Endothelial cell of umbilical vein (primary cell): ENCODE measurements around the gene IP6K1. TPM values are rescaled to one million over a fixed set of nuclear protein-coding genes. Genes with fewer than 3 reads are reported as not detected.

Source experiments
- BruUV-seq: library from RNA; stranded (reverse); fragments of 400-500 nt; replicated peaks from 2 replicates; lab custom pipeline; 2021; lab: Mats Ljungman, UMichigan
- CTCF ChIA-PET: fragments of 300-600, 350-600 bp; sonication (Branson Sonifier 250); formaldehyde crosslinking; loops from one replicate; lab custom pipeline; 2021; ENCODE audit warnings: antibody characterized with exemption, inconsistent platforms; lab: Charles Lee
- POLR2A ChIA-PET: fragments of 300-600, 350-600 bp; sonication (Branson Sonifier 250); formaldehyde crosslinking; loops from one replicate; lab custom pipeline; 2021; ENCODE audit warnings: antibody characterized with exemption, inconsistent platforms; lab: Charles Lee
- DNase-seq: peaks from one replicate; pipeline ENCODE4 v3.0.0-alpha.2; 2011; ENCODE audit warnings: low read depth, low spot score
- FAIRE-seq: peaks from 2 replicates; lab custom pipeline; 2011; peaks lifted over from hg19 to GRCh38; lab: Jason Lieb, UNC
- H2AFZ ChIP-seq: 2 replicates; pipeline ENCODE4 v1.6.0; 2012; ENCODE audit warnings: low read depth, low read length, control low read depth, inconsistent platforms
- H3K27ac ChIP-seq: 2 replicates; pipeline ENCODE4 v1.5.1; 2011; ENCODE audit warnings: low read depth, mild to moderate bottlenecking, control low read depth, low read length, moderate library complexity; ENCODE audit not compliant: insufficient read depth
- H3K27me3 ChIP-seq, 2 experiments: 2 replicates each; pipeline versions ENCODE4 v1.6.0 to v1.6.1; 2011; ENCODE audit warnings: low read length in 2 of 2, mixed read lengths in 1 of 2; ENCODE audit not compliant: control insufficient read depth in 2 of 2, insufficient read depth in 2 of 2
- H3K36me3 ChIP-seq, 2 experiments: 2 replicates in 1 of 2; 3 replicates in 1 of 2; pipeline ENCODE4 v1.5.1; 2011; ENCODE audit warnings: low read length in 2 of 2, mild to moderate bottlenecking in 1 of 2, moderate library complexity in 1 of 2; ENCODE audit not compliant: control insufficient read depth in 2 of 2, insufficient read depth in 2 of 2; ENCODE audit errors: extremely low read depth in 1 of 2
- H3K4me1 ChIP-seq: 3 replicates; pipeline ENCODE4 v1.5.1; 2011; ENCODE audit warnings: mild to moderate bottlenecking, low read length; ENCODE audit not compliant: control insufficient read depth, insufficient read depth; ENCODE audit errors: extremely low read depth
- H3K4me2 ChIP-seq: 2 replicates; pipeline ENCODE4 v1.6.1; 2011; ENCODE audit warnings: low read length, control low read depth, mixed read lengths; ENCODE audit not compliant: insufficient read depth
- H3K4me3 ChIP-seq, 3 experiments: fragments of 200-600 bp in 1 of 3; sonication (generic), shearing (Covaris generic) in 1 of 3; replicated peaks in 1 of 3; 2 replicates each; pipeline ENCODE4 v1.5.1; 2011 to 2016; ENCODE audit warnings: control low read depth in 3 of 3, low read length in 3 of 3, mild to moderate bottlenecking in 2 of 3, inconsistent platforms in 1 of 3, low read depth in 1 of 3, moderate library complexity in 1 of 3; ENCODE audit not compliant: insufficient read depth in 1 of 3
- H3K79me2 ChIP-seq: 2 replicates; pipeline ENCODE4 v1.6.0; 2012; ENCODE audit warnings: low read length, inconsistent platforms; ENCODE audit not compliant: control insufficient read depth, insufficient read depth
- H3K9ac ChIP-seq: replicated peaks from 2 replicates; pipeline ENCODE3; 2011; ENCODE audit warnings: low read length, control low read depth; ENCODE audit not compliant: insufficient read depth; ENCODE audit errors: extremely low read depth
- H3K9me1 ChIP-seq: replicated peaks from 3 replicates; pipeline ENCODE4 v1.6.0; 2011; ENCODE audit warnings: mild to moderate bottlenecking, low read length; ENCODE audit not compliant: control insufficient read depth, insufficient read depth; ENCODE audit errors: extremely low read depth
- H3K9me3 ChIP-seq: replicated peaks from 2 replicates; pipeline ENCODE4 v1.5.1; 2012; ENCODE audit warnings: low read length, inconsistent platforms; ENCODE audit not compliant: control insufficient read depth, insufficient read depth
- H4K20me1 ChIP-seq: replicated peaks from 2 replicates; pipeline ENCODE3; 2011; ENCODE audit warnings: mild to moderate bottlenecking, low read length; ENCODE audit not compliant: control insufficient read depth, insufficient read depth; ENCODE audit errors: extremely low read depth
- EZH2 ChIP-seq: IDR thresholded peaks from 2 replicates; pipeline ENCODE4 v1.6.1; 2012; ENCODE audit warnings: borderline replicate concordance, low read depth, mild to moderate bottlenecking, moderate library complexity, low read length, inconsistent platforms; ENCODE audit not compliant: severe bottlenecking
- FOS ChIP-seq: IDR thresholded peaks from 2 replicates; pipeline ENCODE4 v1.6.1; 2011; ENCODE audit warnings: mild to moderate bottlenecking, low read length, moderate library complexity, borderline replicate concordance; ENCODE audit not compliant: insufficient read depth
- GATA2 ChIP-seq: IDR thresholded peaks from 2 replicates; pipeline ENCODE4 v1.7.0; 2011; ENCODE audit warnings: low read depth, mild to moderate bottlenecking, moderate library complexity, mixed read lengths, low read length; ENCODE audit not compliant: insufficient read length, insufficient read depth
- JUN ChIP-seq: IDR thresholded peaks from 2 replicates; pipeline ENCODE4 v1.6.1; 2011; ENCODE audit warnings: borderline replicate concordance, low read depth; ENCODE audit not compliant: insufficient read length, insufficient read depth
- MYC ChIP-seq: IDR thresholded peaks from one replicate; pipeline ENCODE4 v1.6.1; 2011; ENCODE audit warnings: mild to moderate bottlenecking, low read depth, low read length
- POLR2A ChIP-seq: IDR thresholded peaks from 2 replicates; pipeline ENCODE4 v1.6.1; 2012; ENCODE audit warnings: low read depth, mild to moderate bottlenecking, control low read depth, low read length
- POLR2AphosphoS5 ChIP-seq: IDR thresholded peaks from 2 replicates; pipeline ENCODE4 v1.6.1; 2012; ENCODE audit warnings: low read depth, mild to moderate bottlenecking, control low read depth, low read length, moderate library complexity; ENCODE audit not compliant: insufficient read depth
- dilution Hi-C: fragments of 300-500 bp; cut with MboI; formaldehyde crosslinking; loops from one replicate; pipeline ENCODE4 v1.15.0; 2019; ENCODE audit warnings: low sequenced_read_pairs; ENCODE audit not compliant: extremely low pct_ligation_motif_present
- intact Hi-C: fragments of 100-400 bp; cut with micrococcal nuclease; formaldehyde crosslinking; loops from one replicate; pipeline ENCODE4 v1.10.0; 2022
- polyA plus RNA-seq, 4 experiments: library from polyadenylated mRNA; depleted of rRNA in 3 of 4; stranded (reverse) in 3 of 4; unstranded in 1 of 4; fragments of >200 nt; gene quantifications; 2 replicates each; pipeline versions ENCODE4 v1.2.1 to v1.2.3, GENCODE V29; 2011 to 2012; ENCODE audit warnings: missing spikeins in 1 of 4
- total RNA-seq: library from RNA; stranded (reverse); gene quantifications from 2 replicates; pipeline ENCODE4 v1.2.3, GENCODE V29; 2021
- TF ChIP-seq, protein P1 (sequence below), 2 donors: IDR thresholded peaks; 1 replicate in 1 of 2; 2 replicates in 1 of 2; pipeline ENCODE4 v1.5.1; 2011; ENCODE audit warnings: low read length in 2 of 2, mild to moderate bottlenecking in 2 of 2, moderate library complexity in 2 of 2, control low read depth in 1 of 2, inconsistent platforms in 1 of 2, low read depth in 1 of 2; ENCODE audit not compliant: insufficient read depth in 1 of 2; ENCODE audit errors: extremely low read depth in 1 of 2
- TF ChIP-seq, protein P2 (sequence below): IDR thresholded peaks from 2 replicates; pipeline ENCODE4 v1.6.1; 2011; ENCODE audit not compliant: insufficient read depth, insufficient read length

IP6K1 gene
- total and polyA plus RNA-seq, 2 donors (not counting 3 experiments of a cell fraction or from before 2014, with no cell fraction given): 42.7 to 60.8 TPM

DNA sequence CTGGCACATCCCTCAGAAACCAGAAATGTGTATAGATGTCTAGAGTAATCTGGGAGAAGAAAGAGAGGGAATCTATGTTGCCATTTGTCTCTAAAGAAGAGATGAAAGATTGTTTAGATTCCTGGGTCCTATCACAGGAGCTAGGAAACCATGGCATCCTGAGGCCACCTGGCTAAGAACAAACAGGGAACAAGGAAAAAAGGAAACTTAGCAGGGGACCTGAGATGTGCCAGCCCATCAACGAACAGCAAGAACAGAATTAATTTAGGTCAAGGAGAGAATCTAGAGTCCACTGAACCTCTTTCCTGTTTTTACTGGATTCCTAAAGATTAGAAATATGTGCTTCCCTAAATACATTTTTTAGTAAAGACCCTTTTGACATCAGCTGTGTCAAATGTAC, 30.3 kb downstream of the IP6K1 start:
- CTCF ChIA-PET: no interaction called here
- Histone ChIP-seq H3K27ac (no peak overlapping the region), H3K79me2 (peaks cover 69% of the 10 kb centered on the region), H3K27me3 (no peaks in the 10 kb centered on the region), H4K20me1 (peaks cover 4% of the 10 kb centered on the region), H3K9me1 (no peaks in the 10 kb centered on the region), H3K4me2 (no peak overlapping the region), H3K9ac (no peak overlapping the region), H2AFZ (no peak overlapping the region), H3K4me1 (no peaks in the 10 kb centered on the region), H3K9me3 (no peaks in the 10 kb centered on the region), H3K4me3 (no peak overlapping the region), H3K36me3 (no peaks in the 10 kb centered on the region)
- dilution Hi-C loops: no loop called here
- FAIRE-seq: no peak
- DNase-seq: no peak
- intact Hi-C loops: no loop called here
- no TSS peak for BruUV-seq
- POLR2A ChIA-PET: no interaction called here
- TF ChIP-seq EZH2: no peak
- no peak for TF ChIP-seq MYC
- TF ChIP-seq GATA2: no peak
- no peak for TF ChIP-seq POLR2AphosphoS5
- TF ChIP-seq FOS: no peak
- TF ChIP-seq JUN: no peak
- TF ChIP-seq, protein P1, sequence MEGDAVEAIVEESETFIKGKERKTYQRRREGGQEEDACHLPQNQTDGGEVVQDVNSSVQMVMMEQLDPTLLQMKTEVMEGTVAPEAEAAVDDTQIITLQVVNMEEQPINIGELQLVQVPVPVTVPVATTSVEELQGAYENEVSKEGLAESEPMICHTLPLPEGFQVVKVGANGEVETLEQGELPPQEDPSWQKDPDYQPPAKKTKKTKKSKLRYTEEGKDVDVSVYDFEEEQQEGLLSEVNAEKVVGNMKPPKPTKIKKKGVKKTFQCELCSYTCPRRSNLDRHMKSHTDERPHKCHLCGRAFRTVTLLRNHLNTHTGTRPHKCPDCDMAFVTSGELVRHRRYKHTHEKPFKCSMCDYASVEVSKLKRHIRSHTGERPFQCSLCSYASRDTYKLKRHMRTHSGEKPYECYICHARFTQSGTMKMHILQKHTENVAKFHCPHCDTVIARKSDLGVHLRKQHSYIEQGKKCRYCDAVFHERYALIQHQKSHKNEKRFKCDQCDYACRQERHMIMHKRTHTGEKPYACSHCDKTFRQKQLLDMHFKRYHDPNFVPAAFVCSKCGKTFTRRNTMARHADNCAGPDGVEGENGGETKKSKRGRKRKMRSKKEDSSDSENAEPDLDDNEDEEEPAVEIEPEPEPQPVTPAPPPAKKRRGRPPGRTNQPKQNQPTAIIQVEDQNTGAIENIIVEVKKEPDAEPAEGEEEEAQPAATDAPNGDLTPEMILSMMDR (IDR thresholded peaks at IDR 0.05; ENCODE audit: extremely low read depth in 1 of 2, insufficient read depth in 1 of 2, low read depth in 1 of 2, low read length in 2 of 2): no peak
- no peak for TF ChIP-seq POLR2A
- TF ChIP-seq, protein P2, sequence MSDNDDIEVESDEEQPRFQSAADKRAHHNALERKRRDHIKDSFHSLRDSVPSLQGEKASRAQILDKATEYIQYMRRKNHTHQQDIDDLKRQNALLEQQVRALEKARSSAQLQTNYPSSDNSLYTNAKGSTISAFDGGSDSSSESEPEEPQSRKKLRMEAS: no peak
